Measurements from ENCODE around the gene NSUN5. TPM values are rescaled to one million over a fixed set of nuclear protein-coding genes. Genes with fewer than 3 reads are reported as not detected.

Gene NSUN5
- total and polyA plus RNA-seq, 2 of the 8 experiments (the other 6 are each of a cell fraction or from before 2014, with no cell fraction given) = 56.2 to 89.0 TPM

- TF ChIP-seq SIX5 (IDR thresholded peaks at IDR 0.05; ENCODE audit: low read depth, low read length) (no peak), POLR2AphosphoS5 (IDR thresholded peaks at IDR 0.05; ENCODE audit: low read depth, low read length) (no peak)
These were observed 44.6 kb upstream of the NSUN5 start (continued) for GRCh38 chr7:73353243-73353642.
